A549 (cell line): ENCODE data around the gene CEP89. TPM values are rescaled to one million over a fixed set of nuclear protein-coding genes. Genes with fewer than 3 reads are reported as not detected.

Source experiments
- ATAC-seq, 2 experiments: fragments of 200-7000 bp in 1 of 2; fragments of >200 bp in 1 of 2; cut with Nextera tagmentation in 1 of 2; cut with Tn5 transposase in 1 of 2; 3 replicates each; pipeline versions ENCODE4 v1.8.0 to v1.9.1; 2018 to 2020; ENCODE audit warnings: mild to moderate bottlenecking in 1 of 2, moderate library complexity in 1 of 2
- CTCF ChIA-PET: fragments of 300-600 bp; sonication (Branson Sonifier 250); formaldehyde crosslinking; extraction: SDS; loops from one replicate; lab custom pipeline; 2021; ENCODE audit warnings: antibody characterized with exemption, inconsistent platforms; lab: Yijun Ruan, JAX
- POLR2A ChIA-PET: fragments of 350-600 bp; formaldehyde crosslinking; extraction: SDS; loops from one replicate; lab custom pipeline; 2021; ENCODE audit warnings: antibody characterized with exemption, inconsistent platforms; lab: Yijun Ruan, JAX
- DNase-seq, 2 experiments: peaks; one replicate each; pipeline versions ENCODE4 v3.0.0 to v3.0.0-alpha.2; 2011 to 2016; ENCODE audit warnings: low read depth in 1 of 2, low spot score in 1 of 2
- FAIRE-seq: peaks from 2 replicates; lab custom pipeline; 2011; peaks lifted over from hg19 to GRCh38; lab: Jason Lieb, UNC
- H3K27ac ChIP-seq, 2 experiments: fragments of >200 bp; sonication (Bioruptor Twin); formaldehyde crosslinking; 3 replicates each; pipeline ENCODE4 v1.5.1; 2016 to 2017
- H3K4me1 ChIP-seq: fragments of >200 bp; sonication (Bioruptor Twin); formaldehyde crosslinking; 3 replicates; pipeline ENCODE4 v1.6.1; 2016
- H3K4me2 ChIP-seq: fragments of >200 bp; sonication (Bioruptor Twin); formaldehyde crosslinking; 3 replicates; pipeline ENCODE4 v1.6.1; 2016
- H3K4me3 ChIP-seq: fragments of >200 bp; sonication (Bioruptor Twin); formaldehyde crosslinking; 3 replicates; pipeline ENCODE4 v1.5.1; 2016
- H3K9me3 ChIP-seq: fragments of >200 bp; sonication (Bioruptor Twin); formaldehyde crosslinking; 3 replicates; pipeline ENCODE4 v1.6.1; 2016
- ATOH8 ChIP-seq: fragments of 250-450 bp; sonication (Bioruptor Pico); IDR thresholded peaks from 2 replicates; pipeline ENCODE4 v1.5.0; 2020; ENCODE audit warnings: low read depth, mild to moderate bottlenecking, moderate library complexity
- CBX8 ChIP-seq: fragments of 200-600 bp; sonication (generic); IDR thresholded peaks from 2 replicates; pipeline ENCODE4 v1.6.1; 2016
- CHD4 ChIP-seq: fragments of 200-600 bp; sonication (generic); IDR thresholded peaks from 2 replicates; pipeline ENCODE4 v1.6.1; 2016; ENCODE audit warnings: antibody characterized with exemption, mild to moderate bottlenecking, borderline replicate concordance
- CTCF ChIP-seq: fragments of >200 bp; sonication (Bioruptor Twin); formaldehyde crosslinking; IDR thresholded peaks from 3 replicates; pipeline ENCODE4 v1.5.1; 2016
- EHF ChIP-seq: fragments of 250-450 bp; sonication (Bioruptor Pico); IDR thresholded peaks from 2 replicates; pipeline ENCODE4 v1.5.0; 2020; ENCODE audit warnings: mild to moderate bottlenecking
- EHMT2 ChIP-seq: fragments of 200-600 bp; sonication (generic); IDR thresholded peaks from 2 replicates; pipeline ENCODE4 v1.6.1; 2016; ENCODE audit warnings: antibody characterized with exemption, low read depth, mild to moderate bottlenecking, moderate library complexity
- EP300 ChIP-seq, 2 experiments: fragments of >200 bp; sonication (Bioruptor Twin); formaldehyde crosslinking; IDR thresholded peaks; 2 replicates in 1 of 2; 3 replicates in 1 of 2; pipeline ENCODE4 v1.6.1; 2016 to 2017
- ESRRA ChIP-seq: fragments of 150-350 bp; IDR thresholded peaks from 2 replicates; pipeline ENCODE4 v1.6.1; 2014; ENCODE audit warnings: mild to moderate bottlenecking, low read length, borderline replicate concordance
- HOXA7 ChIP-seq: fragments of 250-450 bp; sonication (Bioruptor Pico); IDR thresholded peaks from 2 replicates; pipeline ENCODE4 v1.5.0; 2020; ENCODE audit warnings: mild to moderate bottlenecking, moderate library complexity
- HOXB13 ChIP-seq: fragments of 250-450 bp; sonication (Bioruptor Pico); IDR thresholded peaks from 2 replicates; pipeline ENCODE4 v1.5.0; 2020; ENCODE audit warnings: low read depth, mild to moderate bottlenecking, moderate library complexity
- JUNB ChIP-seq: fragments of >200 bp; sonication (Bioruptor Twin); formaldehyde crosslinking; IDR thresholded peaks from 2 replicates; pipeline ENCODE4 v1.6.1; 2016
- KDM1A ChIP-seq: fragments of 200-600 bp; sonication (generic); IDR thresholded peaks from 2 replicates; pipeline ENCODE4 v1.6.1; 2016; ENCODE audit warnings: low read depth, mild to moderate bottlenecking
- KDM5A ChIP-seq: fragments of 200-600 bp; sonication (generic); IDR thresholded peaks from 2 replicates; pipeline ENCODE4 v1.6.1; 2016; ENCODE audit warnings: antibody characterized with exemption, mild to moderate bottlenecking
- MAZ ChIP-seq: fragments of 150-350 bp; IDR thresholded peaks from 2 replicates; pipeline ENCODE4 v1.6.1; 2014; ENCODE audit warnings: antibody characterized with exemption, low read depth, low read length, borderline replicate concordance
- MYC ChIP-seq: IDR thresholded peaks from 2 replicates; pipeline ENCODE4 v1.6.1; 2012; ENCODE audit warnings: mild to moderate bottlenecking, inconsistent platforms, low read length, improper control_type of control experiment, borderline replicate concordance
- NPAS2 ChIP-seq: fragments of 250-450 bp; sonication (Bioruptor Pico); IDR thresholded peaks from 2 replicates; pipeline ENCODE4 v1.8.0; 2022; ENCODE audit warnings: mild to moderate bottlenecking, moderate library complexity, borderline replicate concordance
- NR3C1 ChIP-seq: fragments of >200 bp; sonication (Bioruptor Twin); formaldehyde crosslinking; IDR thresholded peaks from 3 replicates; pipeline ENCODE4 v1.6.1; 2017
- PBX3 ChIP-seq: IDR thresholded peaks from 2 replicates; pipeline ENCODE4 v1.6.1; 2012
- PHF8 ChIP-seq: fragments of 200-600 bp; sonication (generic); IDR thresholded peaks from 2 replicates; pipeline ENCODE4 v1.6.1; 2016; ENCODE audit warnings: low read depth, mild to moderate bottlenecking, antibody characterized with exemption, moderate library complexity, borderline replicate concordance
- POLR2A ChIP-seq: IDR thresholded peaks from 2 replicates; pipeline ENCODE4 v1.6.1; 2012; ENCODE audit warnings: mild to moderate bottlenecking, low read length
- POLR2AphosphoS2 ChIP-seq: conservative IDR thresholded peaks from 2 replicates; pipeline ENCODE4 v1.6.1; 2012; ENCODE audit warnings: low read length, improper control_type of control experiment, inconsistent platforms
- RARB ChIP-seq: fragments of 250-450 bp; sonication (Bioruptor Pico); IDR thresholded peaks from 2 replicates; pipeline ENCODE4 v1.8.0; 2021; ENCODE audit warnings: mild to moderate bottlenecking, moderate library complexity
- RNF2 ChIP-seq: fragments of 200-600 bp; sonication (generic); IDR thresholded peaks from 2 replicates; pipeline ENCODE4 v1.6.1; 2016; ENCODE audit warnings: low read depth, mild to moderate bottlenecking, antibody characterized with exemption, moderate library complexity, borderline replicate concordance
- SREBF2 ChIP-seq: fragments of 450-650 bp; IDR thresholded peaks from 2 replicates; pipeline ENCODE4 v1.6.1; 2014; ENCODE audit warnings: mild to moderate bottlenecking, moderate library complexity
- TP53 ChIP-seq: fragments of 250-450 bp; sonication (Bioruptor Pico); IDR thresholded peaks from 2 replicates; pipeline ENCODE4 v1.5.0; 2021; ENCODE audit warnings: mild to moderate bottlenecking, moderate library complexity
- ZC3H11A ChIP-seq: fragments of 450-650 bp; IDR thresholded peaks from 2 replicates; pipeline ENCODE4 v1.6.1; 2014; ENCODE audit warnings: antibody characterized with exemption, mild to moderate bottlenecking
- ZSCAN20 ChIP-seq: fragments of 250-450 bp; sonication (Bioruptor Pico); IDR thresholded peaks from 2 replicates; pipeline ENCODE4 v1.8.0; 2022; ENCODE audit warnings: mild to moderate bottlenecking, moderate library complexity
- WGBS: methylation state at CpG from one replicate; pipeline ENCODE4 v1.1.6; 2017; ENCODE audit errors: missing lambda C conversion rate; 5-methylcytosine and 5-hydroxymethylcytosine counted together
- polyA plus RNA-seq, 4 experiments: library from polyadenylated mRNA; depleted of rRNA in 3 of 4; stranded (reverse); fragments of >200 nt; fragmentation: RNase III in 1 of 4; extraction: RNeasy Plus Mini Kit Qiagen cat#74134 plus additional on column Dnase treatment in 1 of 4; gene quantifications; 2 replicates in 3 of 4; 3 replicates in 1 of 4; pipeline ENCODE4 v1.2.3, GENCODE V29; 2011 to 2017
- TF ChIP-seq, protein P1 (sequence below): fragments of >200 bp; sonication (Bioruptor Twin); formaldehyde crosslinking; IDR thresholded peaks from 3 replicates; pipeline ENCODE4 v1.6.1; 2016
- TF ChIP-seq, protein P2 (sequence below): IDR thresholded peaks from 2 replicates; pipeline ENCODE4 v1.6.1; 2012; ENCODE audit warnings: low read depth, borderline replicate concordance
- TF ChIP-seq, protein P3 (sequence below): fragments of 150-350 bp; IDR thresholded peaks from 2 replicates; pipeline ENCODE4 v1.6.1; 2014; ENCODE audit warnings: low read depth, mild to moderate bottlenecking, low read length

The CEP89 gene
- polyA plus RNA-seq, 2 of the 4 experiments (the other 2 are of a cell fraction): 31.5 to 41.3 TPM

GRCh38 chr19:32863301-32863700, 108.5 kb downstream of the CEP89 start:
- ATAC-seq (no peak), FAIRE-seq (no peak), DNase-seq (no peak)
- no peak overlapping the region for H3K27ac ChIP-seq
- ChIA-PET CTCF (no interaction called here), POLR2A (no interaction called here)
- TF ChIP-seq, protein P1, sequence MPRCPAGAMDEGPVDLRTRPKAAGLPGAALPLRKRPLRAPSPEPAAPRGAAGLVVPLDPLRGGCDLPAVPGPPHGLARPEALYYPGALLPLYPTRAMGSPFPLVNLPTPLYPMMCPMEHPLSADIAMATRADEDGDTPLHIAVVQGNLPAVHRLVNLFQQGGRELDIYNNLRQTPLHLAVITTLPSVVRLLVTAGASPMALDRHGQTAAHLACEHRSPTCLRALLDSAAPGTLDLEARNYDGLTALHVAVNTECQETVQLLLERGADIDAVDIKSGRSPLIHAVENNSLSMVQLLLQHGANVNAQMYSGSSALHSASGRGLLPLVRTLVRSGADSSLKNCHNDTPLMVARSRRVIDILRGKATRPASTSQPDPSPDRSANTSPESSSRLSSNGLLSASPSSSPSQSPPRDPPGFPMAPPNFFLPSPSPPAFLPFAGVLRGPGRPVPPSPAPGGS: no peak
- TF ChIP-seq RARB (CRISPR knock-in tag) (no peak), NPAS2 (no peak), CHD4 (no peak), RNF2 (no peak), KDM1A (no peak), HOXA7 (CRISPR knock-in tag) (no peak), POLR2AphosphoS2 (no peak), EP300 (IDR thresholded peaks at IDR 0.05) (no peak)
- H3K4me2 ChIP-seq: no peak overlapping the region
- H3K4me1 ChIP-seq: no peaks in the 10 kb centered on the region
- no peak overlapping the region for H3K4me3 ChIP-seq
- 73% methylated on average over 8 of the region's 8 CpGs for WGBS
- no peaks in the 10 kb centered on the region for H3K9me3 ChIP-seq

DNA sequence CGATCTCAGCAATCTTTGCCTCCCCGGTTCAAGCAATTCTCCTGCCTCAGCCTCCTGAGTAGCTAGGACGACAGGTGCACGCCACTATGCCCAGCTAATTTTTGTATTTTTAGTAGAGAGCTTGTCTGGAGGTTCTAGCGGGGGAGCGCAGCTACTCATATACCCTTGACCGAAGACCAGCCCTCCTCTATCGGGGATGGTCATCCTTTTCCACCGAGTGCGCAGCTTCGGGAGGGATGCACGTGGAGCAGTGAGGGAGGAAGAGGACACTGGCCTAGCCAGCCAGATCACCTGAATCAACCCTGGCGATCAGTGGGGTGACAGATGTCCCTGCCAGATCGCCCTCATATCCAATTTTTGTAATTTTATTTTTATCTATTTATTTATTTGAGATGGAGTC, 109.0 kb downstream of the CEP89 start:
- no peak for FAIRE-seq
- POLR2A ChIA-PET: no interaction called here
- CTCF ChIA-PET: no interaction called here

GRCh38 chr19:32862173-32862572, 109.6 kb downstream of the CEP89 start:
- no peaks in the 10 kb centered on the region for H3K9me3 ChIP-seq
- no peak for DNase-seq
- no peaks in the 10 kb centered on the region for H3K4me1 ChIP-seq
- ChIA-PET POLR2A (no interaction called here), CTCF (interaction anchor here (1.6 kb wide), 1 partner anchor 257 kb away, joined by 3 read pairs; no protein-coding TSS in a partner anchor)
- no peak for FAIRE-seq
- no peak overlapping the region for H3K4me3 ChIP-seq
- no peak overlapping the region for H3K27ac ChIP-seq
- WGBS: 72% methylated on average over 19 of the region's 19 CpGs
- no peak overlapping the region for H3K4me2 ChIP-seq
- ATAC-seq: no peak
- TF ChIP-seq JUNB (no peak), CBX8 (no peak), EHF (CRISPR knock-in tag) (no peak), ZSCAN20 (CRISPR knock-in tag) (no peak), HOXB13 (no peak), ZC3H11A (no peak), MAZ (no peak), SREBF2 (no peak), CTCF (no peak), ATOH8 (CRISPR knock-in tag) (no peak)
- TF ChIP-seq, protein P2, sequence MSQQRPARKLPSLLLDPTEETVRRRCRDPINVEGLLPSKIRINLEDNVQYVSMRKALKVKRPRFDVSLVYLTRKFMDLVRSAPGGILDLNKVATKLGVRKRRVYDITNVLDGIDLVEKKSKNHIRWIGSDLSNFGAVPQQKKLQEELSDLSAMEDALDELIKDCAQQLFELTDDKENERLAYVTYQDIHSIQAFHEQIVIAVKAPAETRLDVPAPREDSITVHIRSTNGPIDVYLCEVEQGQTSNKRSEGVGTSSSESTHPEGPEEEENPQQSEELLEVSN: no peak

More for the DNA sequence above, 109.0 kb downstream of the CEP89 start:
- H3K27ac ChIP-seq: no peak overlapping the region
- H3K4me1 ChIP-seq: no peaks in the 10 kb centered on the region
- H3K4me3 ChIP-seq: no peak overlapping the region
- WGBS: 83% methylated on average over 14 of the region's 14 CpGs
- H3K4me2 ChIP-seq: no peak overlapping the region
- DNase-seq (no peak), ATAC-seq (no peak)
- TF ChIP-seq HOXA7 (CRISPR knock-in tag) (no peak), POLR2A (no peak), EP300 (IDR thresholded peaks at IDR 0.05) (no peak), PHF8 (no peak), MAZ (no peak), EHF (CRISPR knock-in tag) (no peak), JUNB (no peak), EHMT2 (no peak), KDM5A (no peak), ZC3H11A (no peak), HOXB13 (no peak), ESRRA (no peak), PBX3 (no peak), MYC (no peak), TP53 (CRISPR knock-in tag) (no peak), NR3C1 (no peak)
- TF ChIP-seq, protein P3, sequence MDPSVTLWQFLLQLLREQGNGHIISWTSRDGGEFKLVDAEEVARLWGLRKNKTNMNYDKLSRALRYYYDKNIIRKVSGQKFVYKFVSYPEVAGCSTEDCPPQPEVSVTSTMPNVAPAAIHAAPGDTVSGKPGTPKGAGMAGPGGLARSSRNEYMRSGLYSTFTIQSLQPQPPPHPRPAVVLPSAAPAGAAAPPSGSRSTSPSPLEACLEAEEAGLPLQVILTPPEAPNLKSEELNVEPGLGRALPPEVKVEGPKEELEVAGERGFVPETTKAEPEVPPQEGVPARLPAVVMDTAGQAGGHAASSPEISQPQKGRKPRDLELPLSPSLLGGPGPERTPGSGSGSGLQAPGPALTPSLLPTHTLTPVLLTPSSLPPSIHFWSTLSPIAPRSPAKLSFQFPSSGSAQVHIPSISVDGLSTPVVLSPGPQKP: no peak
- H3K9me3 ChIP-seq: no peaks in the 10 kb centered on the region
